H9 (cell line): ENCODE data around the gene MRPS14. TPM values are rescaled to one million over a fixed set of nuclear protein-coding genes. Genes with fewer than 3 reads are reported as not detected.
A peak's percentile ranks its signal among the peaks of the same experiment; 100 is the strongest.

Experiments
- DNase-seq: peaks from one replicate; pipeline ENCODE4 v3.0.0-alpha.2; 2017
- H2AFZ ChIP-seq: one replicate; pipeline ENCODE4 v1.6.1; 2013; ENCODE audit warnings: mild to moderate bottlenecking, low read length, control low read depth, moderate library complexity
- H2AK5ac ChIP-seq: 2 replicates; pipeline ENCODE4 v1.6.1; 2013; ENCODE audit warnings: low read length, control low read depth, mixed read lengths; ENCODE audit not compliant: insufficient read length
- H2BK120ac ChIP-seq: one replicate; pipeline ENCODE4 v1.6.1; 2013; ENCODE audit warnings: low read depth, mild to moderate bottlenecking, low read length, control low read depth, inconsistent platforms; ENCODE audit not compliant: poor library complexity, severe bottlenecking
- H2BK12ac ChIP-seq: 2 replicates; pipeline ENCODE4 v1.6.1; 2013; ENCODE audit warnings: low read length, control low read depth, mixed read lengths, low read depth; ENCODE audit not compliant: insufficient read length
- H2BK15ac ChIP-seq: 2 replicates; pipeline ENCODE4 v1.6.1; 2013; ENCODE audit warnings: low read depth, low read length, control low read depth
- H2BK20ac ChIP-seq: one replicate; pipeline ENCODE4 v1.6.1; 2013; ENCODE audit warnings: low read depth, mild to moderate bottlenecking, low read length, control low read depth, inconsistent platforms; ENCODE audit not compliant: poor library complexity, severe bottlenecking
- H2BK5ac ChIP-seq: 2 replicates; pipeline ENCODE4 v1.6.1; 2013; ENCODE audit warnings: low read length, control low read depth, mixed read lengths; ENCODE audit not compliant: insufficient read length
- H3K14ac ChIP-seq: 2 replicates; pipeline ENCODE4 v1.6.1; 2013; ENCODE audit warnings: low read length, control low read depth; ENCODE audit not compliant: insufficient read depth
- H3K18ac ChIP-seq: 2 replicates; pipeline ENCODE4 v1.6.1; 2013; ENCODE audit warnings: low read depth, mild to moderate bottlenecking, mixed read lengths, low read length, control low read depth; ENCODE audit not compliant: insufficient read length
- H3K23ac ChIP-seq: 2 replicates; pipeline ENCODE4 v1.6.1; 2013; ENCODE audit warnings: low read length, control low read depth, mixed read lengths, low read depth; ENCODE audit not compliant: insufficient read length
- H3K23me2 ChIP-seq: 2 replicates; pipeline ENCODE4 v1.6.1; 2013; ENCODE audit warnings: low read depth, mild to moderate bottlenecking, mixed read lengths, low read length, control low read depth; ENCODE audit not compliant: insufficient read length, poor library complexity, severe bottlenecking
- H3K27ac ChIP-seq: 2 replicates; pipeline ENCODE4 v1.5.1; 2013; ENCODE audit warnings: low read length, control low read depth, mixed read lengths, low read depth; ENCODE audit not compliant: insufficient read length
- H3K27me3 ChIP-seq: 2 replicates; pipeline ENCODE4 v1.6.1; 2013; ENCODE audit warnings: low read length, control low read depth, inconsistent platforms; ENCODE audit not compliant: insufficient read depth
- H3K4ac ChIP-seq: 2 replicates; pipeline ENCODE4 v1.6.1; 2013; ENCODE audit warnings: low read depth, mild to moderate bottlenecking, control low read depth, inconsistent platforms, low read length, moderate library complexity
- H3K4me1 ChIP-seq: 2 replicates; pipeline ENCODE4 v1.6.1; 2013; ENCODE audit warnings: low read length, control low read depth, inconsistent platforms; ENCODE audit not compliant: insufficient read depth
- H3K4me2 ChIP-seq: 2 replicates; pipeline ENCODE4 v1.6.1; 2013; ENCODE audit warnings: low read length, control low read depth, mixed read lengths; ENCODE audit not compliant: insufficient read length, insufficient read depth
- H3K56ac ChIP-seq: 2 replicates; pipeline ENCODE4 v1.6.1; 2013; ENCODE audit warnings: low read depth, mild to moderate bottlenecking, mixed read lengths, low read length, control low read depth; ENCODE audit not compliant: insufficient read length
- H3K79me1 ChIP-seq: 2 replicates; pipeline ENCODE4 v1.6.1; 2013; ENCODE audit warnings: low read depth, mild to moderate bottlenecking, moderate library complexity, low read length, control low read depth, inconsistent platforms; ENCODE audit not compliant: insufficient read depth, poor library complexity, severe bottlenecking
- H3K79me2 ChIP-seq: 2 replicates; pipeline ENCODE4 v1.6.1; 2013; ENCODE audit warnings: low read length, control low read depth, inconsistent platforms; ENCODE audit not compliant: insufficient read depth
- H3K9ac ChIP-seq: 2 replicates; pipeline ENCODE4 v1.6.1; 2013; ENCODE audit warnings: low read length, control low read depth, mixed read lengths; ENCODE audit not compliant: insufficient read length; ENCODE audit errors: extremely low read depth
- H3K9me3 ChIP-seq: one replicate; pipeline ENCODE4 v1.6.1; 2013; ENCODE audit warnings: low read depth, low read length, inconsistent platforms; ENCODE audit not compliant: control insufficient read depth
- H3T11ph ChIP-seq: one replicate; pipeline ENCODE4 v1.6.1; 2013; ENCODE audit warnings: mild to moderate bottlenecking, low read length, control low read depth, inconsistent platforms
- H4K20me1 ChIP-seq: one replicate; pipeline ENCODE4 v1.6.1; 2013; ENCODE audit not compliant: control insufficient read depth, insufficient read length, insufficient read depth
- H4K5ac ChIP-seq: 2 replicates; pipeline ENCODE4 v1.6.1; 2013; ENCODE audit warnings: low read depth, mild to moderate bottlenecking, mixed read lengths, low read length, control low read depth; ENCODE audit not compliant: insufficient read length
- H4K8ac ChIP-seq: replicated peaks from 2 replicates; pipeline ENCODE4 v1.6.1; 2013; ENCODE audit warnings: low read length, control low read depth, mixed read lengths, low read depth; ENCODE audit not compliant: insufficient read length
- H4K91ac ChIP-seq: 2 replicates; pipeline ENCODE4 v1.6.1; 2013; ENCODE audit warnings: low read depth, mild to moderate bottlenecking, moderate library complexity, mixed read lengths, low read length, control low read depth; ENCODE audit not compliant: insufficient read length
- H3K27ac Mint-ChIP-seq, 3 experiments: 2 replicates in 2 of 3; 3 replicates in 1 of 3; pipeline ENCODE4 v1.8.0; 2020 to 2021; ENCODE audit warnings: mixed read lengths in 3 of 3, mild to moderate bottlenecking in 1 of 3, moderate library complexity in 1 of 3
- H3K27me3 Mint-ChIP-seq: 2 replicates; pipeline ENCODE4 v1.8.0; 2021; ENCODE audit warnings: low read depth, mild to moderate bottlenecking, moderate library complexity, mixed read lengths
- H3K36me3 Mint-ChIP-seq, 3 experiments: 2 replicates in 2 of 3; 3 replicates in 1 of 3; pipeline ENCODE4 v1.8.0; 2020 to 2021; ENCODE audit warnings: low read depth in 3 of 3, mixed read lengths in 3 of 3; ENCODE audit not compliant: insufficient read depth in 1 of 3
- H3K4me1 Mint-ChIP-seq, 2 experiments: 2 replicates each; pipeline ENCODE4 v1.8.0; 2020; ENCODE audit warnings: mixed read lengths in 2 of 2
- H3K4me3 Mint-ChIP-seq, 2 experiments: 2 replicates in 1 of 2; 3 replicates in 1 of 2; pipeline ENCODE4 v1.8.0; 2020 to 2021; ENCODE audit warnings: mild to moderate bottlenecking in 2 of 2, mixed read lengths in 2 of 2, moderate library complexity in 1 of 2
- H3K9me3 Mint-ChIP-seq, 2 experiments: 2 replicates in 1 of 2; 3 replicates in 1 of 2; pipeline ENCODE4 v1.8.0; 2020; ENCODE audit warnings: mild to moderate bottlenecking in 2 of 2, mixed read lengths in 2 of 2, moderate library complexity in 1 of 2
- WGBS: extraction: QIAGEN DNeasy Blood & Tissue Kit; methylation state at CpG from one replicate; pipeline ENCODE4 v1.1.7; 2013; ENCODE audit warnings: missing lambda C conversion rate, low lambda C conversion rate, mixed read lengths; ENCODE audit not compliant: insufficient read length; ENCODE audit errors: extremely low coverage; 5-methylcytosine and 5-hydroxymethylcytosine counted together
- total RNA-seq: library from RNA; stranded (reverse); gene quantifications from 2 replicates; pipeline ENCODE4 v1.2.1, GENCODE V29; 2021
- TF ChIP-seq, protein P1 (sequence below): fragments of 200-600 bp; sonication (generic); conservative IDR thresholded peaks from 3 replicates; pipeline ENCODE4 v1.8.0; 2021; ENCODE audit warnings: antibody characterized with exemption, mild to moderate bottlenecking

The MRPS14 gene
- total RNA-seq, 1 experiment from 2014 or later: 30.6 TPM

- Histone ChIP-seq H2AK5ac (no peak overlapping the region), H3K79me1 (no peaks in the 10 kb centered on the region), H2BK120ac (no peak overlapping the region), H3K9me3 (no peaks in the 10 kb centered on the region), H2BK20ac (no peak overlapping the region), H3K4me1 (no peaks in the 10 kb centered on the region), H3K23me2 (no peaks in the 10 kb centered on the region), H2BK12ac (no peak overlapping the region), H4K20me1 (no peaks in the 10 kb centered on the region), H3K4me2 (no peak overlapping the region), H3K23ac (no peak overlapping the region), H4K5ac (no peak overlapping the region), H3K18ac (no peak overlapping the region), H3K4ac (no peak overlapping the region), H3K9ac (no peak overlapping the region), H2BK5ac (no peak overlapping the region), H3K79me2 (peaks cover 9% of the 10 kb centered on the region; the same call in 1 of the 2 replicates), H2AFZ (no peak overlapping the region), H3T11ph (no peak overlapping the region), H2BK15ac (no peak overlapping the region), H3K14ac (no peak overlapping the region), H4K8ac (no peak overlapping the region), H3K56ac (no peak overlapping the region), H3K27ac (no peak overlapping the region), H3K27me3 (no peaks in the 10 kb centered on the region), H4K91ac (no peak overlapping the region)
- Mint-ChIP-seq H3K4me1 (no peaks in the 10 kb centered on the region), H3K27ac (peak overlapping the region in 1 of 3 experiments; percentile 57; a peak in 2 of 7 replicates), H3K27me3 (no peaks in the 10 kb centered on the region), H3K4me3 (no peak overlapping the region), H3K36me3 (peaks cover 33 to 77% (median 62%) of the 10 kb centered on the region in 3 experiments; a peak in 6 of 7 replicates), H3K9me3 (no peaks in the 10 kb centered on the region)
- TF ChIP-seq, protein P1, sequence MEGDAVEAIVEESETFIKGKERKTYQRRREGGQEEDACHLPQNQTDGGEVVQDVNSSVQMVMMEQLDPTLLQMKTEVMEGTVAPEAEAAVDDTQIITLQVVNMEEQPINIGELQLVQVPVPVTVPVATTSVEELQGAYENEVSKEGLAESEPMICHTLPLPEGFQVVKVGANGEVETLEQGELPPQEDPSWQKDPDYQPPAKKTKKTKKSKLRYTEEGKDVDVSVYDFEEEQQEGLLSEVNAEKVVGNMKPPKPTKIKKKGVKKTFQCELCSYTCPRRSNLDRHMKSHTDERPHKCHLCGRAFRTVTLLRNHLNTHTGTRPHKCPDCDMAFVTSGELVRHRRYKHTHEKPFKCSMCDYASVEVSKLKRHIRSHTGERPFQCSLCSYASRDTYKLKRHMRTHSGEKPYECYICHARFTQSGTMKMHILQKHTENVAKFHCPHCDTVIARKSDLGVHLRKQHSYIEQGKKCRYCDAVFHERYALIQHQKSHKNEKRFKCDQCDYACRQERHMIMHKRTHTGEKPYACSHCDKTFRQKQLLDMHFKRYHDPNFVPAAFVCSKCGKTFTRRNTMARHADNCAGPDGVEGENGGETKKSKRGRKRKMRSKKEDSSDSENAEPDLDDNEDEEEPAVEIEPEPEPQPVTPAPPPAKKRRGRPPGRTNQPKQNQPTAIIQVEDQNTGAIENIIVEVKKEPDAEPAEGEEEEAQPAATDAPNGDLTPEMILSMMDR: no peak
- DNase-seq: no peak
- WGBS: no CpG with 5 or more reads among the region's 10 CpGs
Observed at GRCh38 chr1:175009532-175009931, 13.7 kb downstream of the MRPS14 start.
